Fibroblast of pulmonary artery (primary cell): Measurements from ENCODE around the gene SPHK1.

Experiments
- DNase-seq: peaks from one replicate; pipeline ENCODE4 v3.0.0-alpha.2; 2010; ENCODE audit warnings: low read depth
- H3K4me3 ChIP-seq: replicated peaks from 2 replicates; pipeline ENCODE4 v1.5.1; 2011; ENCODE audit warnings: low read depth, mild to moderate bottlenecking, control low read depth, low read length, moderate library complexity
- CTCF ChIP-seq: IDR thresholded peaks from 2 replicates; pipeline ENCODE4 v1.5.1; 2011; ENCODE audit warnings: mild to moderate bottlenecking, control low read depth, low read length, inconsistent platforms; ENCODE audit errors: missing control alignments

Gene SPHK1

DNA sequence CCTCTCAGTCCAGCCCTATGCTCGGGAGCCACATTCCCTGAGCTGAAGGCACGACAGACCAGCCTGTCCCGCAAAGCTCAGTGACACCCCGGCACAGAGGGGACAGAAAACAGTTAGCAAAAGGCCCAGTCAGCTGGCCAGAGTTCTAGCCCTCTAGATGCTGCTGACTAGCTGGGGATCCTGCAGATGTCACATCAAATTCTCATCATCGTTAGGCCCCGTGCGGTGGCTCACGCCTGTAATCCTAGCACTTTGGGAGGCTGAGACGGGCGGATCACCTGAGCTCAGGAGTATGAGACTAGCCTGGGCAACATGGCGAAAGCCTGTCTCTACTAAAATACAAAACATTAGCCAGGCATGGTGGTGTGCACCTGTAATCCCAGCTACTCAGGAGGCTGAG lies 51.3 kb downstream of the SPHK1 start:
- TF ChIP-seq CTCF: no peak
- DNase-seq: no peak
- no peak overlapping the region for H3K4me3 ChIP-seq
